ENCODE data around the gene MET.

The MET gene

GRCh38 chr7:116691664-116692063 lies 19.7 kb downstream of the MET start:
- Histone ChIP-seq H3F3A (ENCODE audit: insufficient read depth) (no peaks in the 10 kb centered on the region), H3K9me3 (ENCODE audit: insufficient read depth, low read length) (no peaks in the 10 kb centered on the region), H3K9ac (ENCODE audit: low read length) (no peak overlapping the region), H3K27me3 (ENCODE audit: low read length) (no peaks in the 10 kb centered on the region), H3K79me2 (ENCODE audit: insufficient read depth, low read length) (no peaks in the 10 kb centered on the region), H3K36me3 (ENCODE audit: low read length) (no peaks in the 10 kb centered on the region), H3K9me2 (replicated peaks; ENCODE audit: insufficient read depth, low read length) (no peaks in the 10 kb centered on the region), H3K4me3 (ENCODE audit: insufficient read depth, low read length, poor library complexity, severe bottlenecking) (no peak overlapping the region), H3K4me2 (ENCODE audit: low read depth, low read length, poor library complexity, severe bottlenecking) (no peak overlapping the region), H4K20me1 (ENCODE audit: low read depth, low read length) (no peaks in the 10 kb centered on the region), H2AFZ (ENCODE audit: low read depth, low read length, severe bottlenecking) (no peak overlapping the region), H3K27ac (ENCODE audit: low read depth, low read length) (no peak overlapping the region)
- no peak for TF ChIP-seq EZH2phosphoT487 (conservative IDR thresholded peaks at IDR 0.05; ENCODE audit: low read length)
- no peak for TF ChIP-seq CTCF (IDR thresholded peaks at IDR 0.05; ENCODE audit: insufficient read depth, low read length, poor library complexity, severe bottlenecking)

- Histone ChIP-seq H3K4me3 (ENCODE audit: insufficient read depth, low read length, poor library complexity, severe bottlenecking) (no peak overlapping the region), H3K79me2 (ENCODE audit: insufficient read depth, low read length) (no peaks in the 10 kb centered on the region), H4K20me1 (ENCODE audit: low read depth, low read length) (no peaks in the 10 kb centered on the region), H3K9me3 (ENCODE audit: insufficient read depth, low read length) (no peaks in the 10 kb centered on the region), H3K27me3 (ENCODE audit: low read length) (no peaks in the 10 kb centered on the region), H3K9ac (ENCODE audit: low read length) (no peak overlapping the region), H3K27ac (ENCODE audit: low read depth, low read length) (no peak overlapping the region), H3K36me3 (ENCODE audit: low read length) (no peaks in the 10 kb centered on the region), H3K9me2 (replicated peaks; ENCODE audit: insufficient read depth, low read length) (no peaks in the 10 kb centered on the region), H3F3A (ENCODE audit: insufficient read depth) (no peaks in the 10 kb centered on the region), H2AFZ (ENCODE audit: low read depth, low read length, severe bottlenecking) (no peak overlapping the region), H3K4me2 (ENCODE audit: low read depth, low read length, poor library complexity, severe bottlenecking) (no peak overlapping the region)
- TF ChIP-seq CTCF (IDR thresholded peaks at IDR 0.05; ENCODE audit: insufficient read depth, low read length, poor library complexity, severe bottlenecking) (no peak), EZH2phosphoT487 (conservative IDR thresholded peaks at IDR 0.05; ENCODE audit: low read length) (no peak)
Observed at GRCh38 chr7:116692401-116693308, 20.7 kb downstream of the MET start.

- no peak overlapping the region for H3K27ac ChIP-seq (ENCODE audit: low read depth, low read length)
- H3K36me3 ChIP-seq (ENCODE audit: low read length): no peaks in the 10 kb centered on the region
- H2AFZ ChIP-seq (ENCODE audit: low read depth, low read length, severe bottlenecking): no peak overlapping the region
Observed at GRCh38 chr7:116696707-116697106, 24.7 kb downstream of the MET start.

More at GRCh38 chr7:116696707-116697106, 24.7 kb downstream of the MET start:
- no peak for TF ChIP-seq CTCF (IDR thresholded peaks at IDR 0.05; ENCODE audit: insufficient read depth, low read length, poor library complexity, severe bottlenecking)
- no peak for TF ChIP-seq EZH2phosphoT487 (conservative IDR thresholded peaks at IDR 0.05; ENCODE audit: low read length)
- Histone ChIP-seq H4K20me1 (ENCODE audit: low read depth, low read length) (no peaks in the 10 kb centered on the region), H3F3A (ENCODE audit: insufficient read depth) (no peaks in the 10 kb centered on the region), H3K9me2 (replicated peaks; ENCODE audit: insufficient read depth, low read length) (no peaks in the 10 kb centered on the region), H3K9ac (ENCODE audit: low read length) (no peak overlapping the region), H3K9me3 (ENCODE audit: insufficient read depth, low read length) (no peaks in the 10 kb centered on the region), H3K4me2 (ENCODE audit: low read depth, low read length, poor library complexity, severe bottlenecking) (no peak overlapping the region), H3K79me2 (ENCODE audit: insufficient read depth, low read length) (no peaks in the 10 kb centered on the region), H3K4me3 (ENCODE audit: insufficient read depth, low read length, poor library complexity, severe bottlenecking) (no peak overlapping the region), H3K27me3 (ENCODE audit: low read length) (no peaks in the 10 kb centered on the region)

All from SU-DHL-6 (cell line).